Measurements from ENCODE around the gene SCNN1B. TPM values are rescaled to one million over a fixed set of nuclear protein-coding genes. Genes with fewer than 3 reads are reported as not detected.
"Not testable (repeated sequence)": the region's sequence is repeated elsewhere in the genome, so short reads cannot be mapped to it uniquely, and the experiment has no call there.

SCNN1B gene
- total and polyA plus RNA-seq, 2 donors, result 0.28 to 4.8 TPM

DNA sequence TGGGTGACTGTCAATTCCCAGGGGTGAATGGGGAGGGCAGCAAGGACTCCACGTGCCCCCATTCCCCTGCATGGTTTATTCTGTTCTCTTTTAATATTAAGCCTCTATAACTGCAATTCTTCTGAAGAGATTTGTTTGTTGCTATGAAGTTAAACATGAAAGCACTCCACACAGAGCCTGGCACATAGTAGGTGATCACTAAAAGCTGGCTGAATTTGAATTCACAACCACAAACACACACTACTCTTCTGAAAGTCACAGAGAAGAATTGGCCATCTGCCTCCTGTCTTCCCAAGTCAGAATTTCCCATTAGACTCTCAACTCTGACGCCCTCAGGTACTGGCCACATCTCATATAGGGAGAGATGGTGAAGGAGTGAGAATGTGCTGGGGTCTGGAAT, 95.4 kb downstream of the SCNN1B start:
- Histone ChIP-seq H3K4me3 (ENCODE audit: low read length in 2 of 2) (no peak overlapping the region), H3K36me3 (ENCODE audit: control insufficient read depth in 2 of 2, insufficient read depth in 2 of 2, low read length in 1 of 2) (peaks cover 18 to 25% of the 10 kb centered on the region in 2 donors)

DNA sequence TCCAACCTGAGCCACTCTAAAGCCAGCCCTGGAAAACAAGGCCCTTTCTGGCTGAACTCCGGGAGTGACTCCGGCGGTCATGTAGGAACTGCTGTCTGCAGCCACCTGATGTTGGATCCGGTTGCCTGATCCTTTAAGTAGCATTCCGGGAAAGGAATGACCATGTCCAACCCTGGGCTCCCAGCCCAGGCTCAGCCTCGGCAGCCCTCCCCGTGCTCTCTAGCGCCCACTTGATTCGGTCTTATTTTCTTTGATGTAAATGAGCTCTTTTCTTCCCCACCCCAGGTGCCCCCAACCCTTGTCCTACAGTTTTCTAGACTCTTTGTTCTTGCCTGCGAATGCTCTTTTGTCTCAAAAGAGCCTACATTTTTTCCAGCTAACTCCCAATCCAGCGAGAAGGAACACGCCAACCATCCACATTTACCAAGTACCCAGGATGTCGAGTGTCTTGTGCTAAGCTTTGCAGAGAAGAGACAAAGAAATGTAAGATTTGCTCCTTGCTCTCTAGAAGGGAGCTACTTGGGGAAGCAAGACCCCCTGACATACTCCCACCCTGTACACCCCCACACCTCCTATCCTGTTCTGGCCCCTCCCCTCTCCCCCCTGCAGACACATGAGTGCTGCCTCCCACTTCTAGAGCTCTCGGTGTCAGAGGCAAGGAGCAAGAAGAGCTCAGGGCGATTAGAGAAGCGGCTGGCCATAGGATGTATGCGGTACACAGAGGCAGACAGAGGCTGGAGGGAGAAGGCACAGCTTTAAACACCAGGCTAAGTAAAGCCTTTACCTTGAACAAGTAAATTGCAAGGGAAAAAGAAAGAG, 97.1 kb downstream of the SCNN1B start:
- H3K27me3 ChIP-seq (ENCODE audit: control insufficient read depth in 2 of 2, insufficient read depth in 1 of 2, low read length in 1 of 2), result no peaks in the 10 kb centered on the region
- no peaks in the 10 kb centered on the region for H3K9me3 ChIP-seq (ENCODE audit: control insufficient read depth in 2 of 2, insufficient read depth in 1 of 2, low read length in 1 of 2)
- no peaks in the 10 kb centered on the region for H3K4me1 ChIP-seq (ENCODE audit: control insufficient read depth in 2 of 2, insufficient read depth in 2 of 2, low read length in 2 of 2)
- peak in 1 of 9 donors; percentile 7 for DNase-seq (ENCODE audit: low read depth in 6 of 9, low spot score in 9 of 9)
- H3K36me3 ChIP-seq (ENCODE audit: control insufficient read depth in 2 of 2, insufficient read depth in 2 of 2, low read length in 1 of 2), result peaks cover 17 to 27% of the 10 kb centered on the region in 2 donors
- WGBS, result 94% methylated on average over 17 of the region's 17 CpGs
- no peak overlapping the region for H3K4me3 ChIP-seq (ENCODE audit: low read length in 2 of 2)
- H3K27ac ChIP-seq (ENCODE audit: low read depth in 1 of 2, low read length in 1 of 2), result peak overlapping the region in 1 of 2 donors; percentile 30

More for the DNA sequence above, 95.4 kb downstream of the SCNN1B start:
- H3K27me3 ChIP-seq (ENCODE audit: control insufficient read depth in 2 of 2, insufficient read depth in 1 of 2, low read length in 1 of 2), result no peaks in the 10 kb centered on the region
- H3K27ac ChIP-seq (ENCODE audit: low read depth in 1 of 2, low read length in 1 of 2), result no peak overlapping the region
- no peak for DNase-seq (ENCODE audit: low read depth in 6 of 9, low spot score in 9 of 9)
- WGBS, result 98% methylated on average over 2 of the region's 2 CpGs
- no peaks in the 10 kb centered on the region for H3K4me1 ChIP-seq (ENCODE audit: control insufficient read depth in 2 of 2, insufficient read depth in 2 of 2, low read length in 2 of 2)
- H3K9me3 ChIP-seq (ENCODE audit: control insufficient read depth in 2 of 2, insufficient read depth in 1 of 2, low read length in 1 of 2), result no peaks in the 10 kb centered on the region

DNA sequence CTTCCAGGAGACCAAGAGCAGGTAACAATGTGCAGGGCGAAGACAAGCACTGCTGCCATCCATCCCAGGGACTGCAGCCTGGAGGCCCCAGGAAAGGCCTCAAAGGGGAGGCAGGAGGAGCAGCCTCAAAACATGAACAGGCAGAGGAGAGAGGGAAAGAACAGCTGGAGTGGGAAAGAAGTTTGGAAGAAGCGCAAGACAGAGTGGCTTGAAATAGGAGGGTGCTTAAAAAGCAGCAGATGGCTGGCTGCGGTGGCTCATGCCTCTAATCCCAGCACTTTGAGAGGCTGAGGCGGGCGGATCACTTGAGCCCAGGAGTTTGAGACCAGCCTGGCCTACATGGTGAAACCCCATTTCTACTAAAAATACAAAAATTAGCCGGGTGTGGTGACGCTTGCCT, 98.3 kb downstream of the SCNN1B start:
- H3K36me3 ChIP-seq (ENCODE audit: control insufficient read depth in 2 of 2, insufficient read depth in 2 of 2, low read length in 1 of 2), result peaks cover 24 to 38% of the 10 kb centered on the region in 2 donors
- WGBS, result 97% methylated on average over 7 of the region's 7 CpGs
- not testable (repeated sequence) for H3K4me1 ChIP-seq (ENCODE audit: control insufficient read depth in 2 of 2, insufficient read depth in 2 of 2, low read length in 2 of 2); H3K4me3 ChIP-seq (ENCODE audit: low read length in 2 of 2); DNase-seq (ENCODE audit: low read depth in 6 of 9, low spot score in 9 of 9); H3K9me3 ChIP-seq (ENCODE audit: control insufficient read depth in 2 of 2, insufficient read depth in 1 of 2, low read length in 1 of 2); H3K27ac ChIP-seq (ENCODE audit: low read depth in 1 of 2, low read length in 1 of 2); H3K27me3 ChIP-seq (ENCODE audit: control insufficient read depth in 2 of 2, insufficient read depth in 1 of 2, low read length in 1 of 2)

DNA sequence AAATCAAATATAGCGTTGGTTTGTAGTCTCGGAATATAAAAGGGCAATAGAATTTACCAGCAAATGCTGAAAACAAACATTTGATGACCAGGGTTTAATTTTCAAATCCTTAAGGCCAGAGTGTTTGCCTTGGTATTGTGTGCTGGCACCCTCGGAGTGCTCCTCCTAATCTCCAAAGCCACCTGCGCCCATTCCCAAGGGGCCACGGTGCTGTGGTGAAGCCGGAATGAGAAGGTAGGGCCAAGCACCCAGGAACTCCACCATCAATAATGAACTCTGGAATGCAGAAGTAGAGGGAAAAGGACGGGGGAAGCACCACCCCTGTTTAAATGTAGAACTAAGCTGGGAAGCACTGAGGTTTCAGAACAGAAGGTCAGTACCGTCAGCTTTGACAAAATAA, 99.0 kb downstream of the SCNN1B start:
- H3K27ac ChIP-seq (ENCODE audit: low read depth in 1 of 2, low read length in 1 of 2), result no peak overlapping the region
- H3K27me3 ChIP-seq (ENCODE audit: control insufficient read depth in 2 of 2, insufficient read depth in 1 of 2, low read length in 1 of 2), result no peaks in the 10 kb centered on the region
- H3K36me3 ChIP-seq (ENCODE audit: control insufficient read depth in 2 of 2, insufficient read depth in 2 of 2, low read length in 1 of 2), result peaks cover 22 to 41% of the 10 kb centered on the region in 2 donors
- WGBS, result 98% methylated on average over 8 of the region's 8 CpGs
- no peak overlapping the region for H3K4me3 ChIP-seq (ENCODE audit: low read length in 2 of 2)
- no peaks in the 10 kb centered on the region for H3K4me1 ChIP-seq (ENCODE audit: control insufficient read depth in 2 of 2, insufficient read depth in 2 of 2, low read length in 2 of 2)
- H3K9me3 ChIP-seq (ENCODE audit: control insufficient read depth in 2 of 2, insufficient read depth in 1 of 2, low read length in 1 of 2), result no peaks in the 10 kb centered on the region
- DNase-seq (ENCODE audit: low read depth in 6 of 9, low spot score in 9 of 9), result no peak

DNA sequence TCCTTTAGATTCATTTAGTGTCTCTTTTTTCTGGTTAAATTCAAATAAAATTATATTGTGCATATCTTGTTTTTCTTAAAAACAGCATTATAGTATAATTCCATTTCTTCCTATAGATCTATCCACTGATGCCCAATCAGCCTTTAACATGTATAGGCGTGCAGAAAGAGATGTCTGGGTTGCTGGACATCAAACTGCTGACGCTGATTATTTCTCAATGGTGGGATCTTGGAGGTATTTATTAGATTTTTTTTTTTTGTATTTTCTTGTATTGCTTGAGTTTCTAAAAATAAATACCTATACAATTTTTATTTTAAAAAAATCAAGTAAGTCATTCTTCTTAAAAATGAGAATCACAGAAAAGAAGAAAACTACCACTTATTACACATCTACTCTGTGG, 100.0 kb downstream of the SCNN1B start:
- H3K36me3 ChIP-seq (ENCODE audit: control insufficient read depth in 2 of 2, insufficient read depth in 2 of 2, low read length in 1 of 2), result peaks cover 25 to 49% of the 10 kb centered on the region in 2 donors
- 98% methylated on average over 2 of the region's 2 CpGs for WGBS
- no peak for DNase-seq (ENCODE audit: low read depth in 6 of 9, low spot score in 9 of 9)

DNA sequence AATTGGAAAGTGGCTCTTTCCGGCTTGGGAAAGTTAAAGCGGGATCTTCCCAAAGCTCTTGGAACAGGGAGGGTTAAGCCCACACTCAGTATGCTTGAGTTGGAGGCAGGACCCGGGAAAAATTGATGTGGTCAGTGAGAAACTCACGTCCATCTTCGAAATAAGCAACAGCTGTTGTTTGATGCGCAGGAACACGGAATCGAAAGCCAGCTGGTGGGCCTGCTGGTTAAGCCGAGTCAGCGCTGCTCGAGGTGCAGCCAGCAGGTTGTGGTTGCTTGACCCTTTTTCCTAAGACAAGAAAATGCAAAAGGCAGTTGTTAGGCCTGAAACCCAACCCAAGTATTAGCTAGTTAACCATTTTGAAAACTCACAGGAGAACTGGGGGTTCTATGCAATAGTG, 101.4 kb downstream of the SCNN1B start:
- no peak for DNase-seq (ENCODE audit: low read depth in 6 of 9, low spot score in 9 of 9)
- no peaks in the 10 kb centered on the region for H3K4me1 ChIP-seq (ENCODE audit: control insufficient read depth in 2 of 2, insufficient read depth in 2 of 2, low read length in 2 of 2)
- 98% methylated on average over 11 of the region's 11 CpGs for WGBS
- no peaks in the 10 kb centered on the region for H3K27me3 ChIP-seq (ENCODE audit: control insufficient read depth in 2 of 2, insufficient read depth in 1 of 2, low read length in 1 of 2)
- peaks cover 22 to 41% of the 10 kb centered on the region in 2 donors for H3K36me3 ChIP-seq (ENCODE audit: control insufficient read depth in 2 of 2, insufficient read depth in 2 of 2, low read length in 1 of 2)
- H3K9me3 ChIP-seq (ENCODE audit: control insufficient read depth in 2 of 2, insufficient read depth in 1 of 2, low read length in 1 of 2), result no peaks in the 10 kb centered on the region
- H3K4me3 ChIP-seq (ENCODE audit: low read length in 2 of 2), result no peak overlapping the region
- no peak overlapping the region for H3K27ac ChIP-seq (ENCODE audit: low read depth in 1 of 2, low read length in 1 of 2)

More for the DNA sequence above, 100.0 kb downstream of the SCNN1B start:
- no peaks in the 10 kb centered on the region for H3K27me3 ChIP-seq (ENCODE audit: control insufficient read depth in 2 of 2, insufficient read depth in 1 of 2, low read length in 1 of 2)
- H3K27ac ChIP-seq (ENCODE audit: low read depth in 1 of 2, low read length in 1 of 2), result no peak overlapping the region
- no peak overlapping the region for H3K4me3 ChIP-seq (ENCODE audit: low read length in 2 of 2)
- no peaks in the 10 kb centered on the region for H3K4me1 ChIP-seq (ENCODE audit: control insufficient read depth in 2 of 2, insufficient read depth in 2 of 2, low read length in 2 of 2)
- H3K9me3 ChIP-seq (ENCODE audit: control insufficient read depth in 2 of 2, insufficient read depth in 1 of 2, low read length in 1 of 2), result no peaks in the 10 kb centered on the region

DNA sequence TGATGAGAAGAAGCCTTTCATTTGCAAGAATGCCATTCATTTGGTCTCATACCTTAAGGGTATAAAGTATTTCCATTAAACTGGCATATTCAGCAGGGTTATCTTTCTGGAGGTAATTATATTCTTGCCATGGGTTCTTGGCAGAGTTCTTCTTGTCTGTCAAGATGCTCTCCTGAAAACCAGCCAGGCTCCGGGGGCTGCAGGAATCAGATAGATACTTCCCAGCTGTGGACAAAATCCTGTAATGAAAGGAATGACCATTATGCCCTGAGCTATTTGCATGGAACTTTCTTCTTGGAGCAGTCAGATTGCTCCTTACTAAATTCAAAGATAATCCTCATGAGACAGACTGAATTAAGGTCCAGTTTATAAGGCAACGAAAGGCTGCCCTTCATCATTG, 103.9 kb downstream of the SCNN1B start:
- H3K4me3 ChIP-seq (ENCODE audit: low read length in 2 of 2), result no peak overlapping the region
- no peak for DNase-seq (ENCODE audit: low read depth in 6 of 9, low spot score in 9 of 9)
- H3K9me3 ChIP-seq (ENCODE audit: control insufficient read depth in 2 of 2, insufficient read depth in 1 of 2, low read length in 1 of 2), result no peaks in the 10 kb centered on the region
- no peak overlapping the region for H3K27ac ChIP-seq (ENCODE audit: low read depth in 1 of 2, low read length in 1 of 2)
- H3K36me3 ChIP-seq (ENCODE audit: control insufficient read depth in 2 of 2, insufficient read depth in 2 of 2, low read length in 1 of 2), result peaks cover 15 to 32% of the 10 kb centered on the region in 2 donors
- WGBS, result 97% methylated on average over 2 of the region's 2 CpGs
- H3K27me3 ChIP-seq (ENCODE audit: control insufficient read depth in 2 of 2, insufficient read depth in 1 of 2, low read length in 1 of 2), result no peaks in the 10 kb centered on the region
- H3K4me1 ChIP-seq (ENCODE audit: control insufficient read depth in 2 of 2, insufficient read depth in 2 of 2, low read length in 2 of 2), result no peaks in the 10 kb centered on the region

DNA sequence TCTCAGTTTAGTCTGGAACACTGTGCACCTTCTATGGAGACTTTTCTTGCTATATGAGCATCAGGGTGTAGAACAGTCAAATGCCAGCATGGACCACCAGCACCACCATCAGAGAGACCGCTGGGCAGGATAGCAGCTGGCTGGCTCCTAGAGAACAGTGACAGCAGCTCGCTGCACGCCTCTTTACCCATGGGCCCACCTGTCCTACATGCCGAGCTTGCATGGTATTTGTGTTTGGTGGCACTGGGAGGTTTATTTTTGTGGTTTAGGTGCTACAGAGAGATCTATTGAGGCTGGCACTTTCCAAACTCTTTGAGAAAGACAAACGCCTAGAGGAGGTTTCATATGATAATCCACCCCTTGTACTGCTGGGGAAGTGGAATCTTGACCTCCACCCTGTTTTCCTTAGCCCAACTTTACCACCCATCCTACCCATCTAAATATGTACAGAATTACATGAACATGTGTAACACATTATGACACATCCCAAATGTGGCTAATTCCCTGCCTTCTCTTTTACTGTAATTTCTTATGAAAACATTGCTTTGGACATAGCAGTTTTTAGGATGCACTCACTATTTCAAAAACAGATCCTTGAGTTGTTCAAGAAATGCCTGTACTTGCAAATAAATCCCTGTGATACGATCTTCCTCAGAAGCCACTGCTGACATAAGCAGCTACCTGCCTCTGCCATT, 104.6 kb downstream of the SCNN1B start:
- Histone ChIP-seq H3K4me3 (ENCODE audit: low read length in 2 of 2) (no peak overlapping the region), H3K9me3 (ENCODE audit: control insufficient read depth in 2 of 2, insufficient read depth in 1 of 2, low read length in 1 of 2) (no peaks in the 10 kb centered on the region), H3K36me3 (ENCODE audit: control insufficient read depth in 2 of 2, insufficient read depth in 2 of 2, low read length in 1 of 2) (peaks cover 15 to 32% of the 10 kb centered on the region in 2 donors), H3K27ac (ENCODE audit: low read depth in 1 of 2, low read length in 1 of 2) (no peak overlapping the region), H3K27me3 (ENCODE audit: control insufficient read depth in 2 of 2, insufficient read depth in 1 of 2, low read length in 1 of 2) (no peaks in the 10 kb centered on the region), H3K4me1 (ENCODE audit: control insufficient read depth in 2 of 2, insufficient read depth in 2 of 2, low read length in 2 of 2) (no peaks in the 10 kb centered on the region)
- DNase-seq (ENCODE audit: low read depth in 6 of 9, low spot score in 9 of 9), result no peak
- 94% methylated on average over 6 of the region's 6 CpGs for WGBS

DNA sequence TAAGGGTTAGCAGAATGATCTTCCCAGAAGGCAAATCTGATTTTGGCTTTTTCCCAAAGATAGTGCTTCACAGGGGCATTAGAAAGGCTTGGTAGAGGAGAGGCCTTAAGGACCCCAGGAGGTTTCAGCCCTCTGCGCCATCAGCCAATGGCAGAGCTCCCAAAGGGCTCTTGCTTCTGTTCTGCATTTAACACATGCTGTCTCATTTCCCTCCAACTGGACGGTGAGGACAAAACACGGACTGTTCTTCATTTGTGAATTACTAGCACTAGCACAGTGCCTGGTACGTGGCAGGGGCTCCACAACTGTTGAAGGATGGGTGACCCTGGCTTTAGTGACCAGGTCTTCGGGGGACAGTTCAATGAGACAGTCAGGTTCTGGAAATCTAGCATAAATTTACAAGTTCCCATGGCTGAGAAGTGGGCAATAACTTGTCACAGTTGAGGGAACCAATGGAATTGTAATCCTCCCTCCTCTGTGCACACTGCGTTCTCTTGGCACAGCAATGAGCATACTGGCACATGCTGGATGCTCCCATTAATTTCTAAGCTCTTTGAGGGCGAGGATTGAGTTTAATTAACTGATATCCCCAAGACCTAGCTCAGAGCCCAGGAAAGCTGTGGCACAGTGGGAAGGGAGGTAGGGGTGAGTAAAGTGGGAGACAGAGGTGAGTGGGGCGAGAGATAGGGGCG, 105.5 kb downstream of the SCNN1B start:
- 99% methylated on average over 9 of the region's 9 CpGs for WGBS
- H3K9me3 ChIP-seq (ENCODE audit: control insufficient read depth in 2 of 2, insufficient read depth in 1 of 2, low read length in 1 of 2), result no peaks in the 10 kb centered on the region
- DNase-seq (ENCODE audit: low read depth in 6 of 9, low spot score in 9 of 9), result no peak
- peaks cover 15 to 32% of the 10 kb centered on the region in 2 donors for H3K36me3 ChIP-seq (ENCODE audit: control insufficient read depth in 2 of 2, insufficient read depth in 2 of 2, low read length in 1 of 2)
- no peak overlapping the region for H3K4me3 ChIP-seq (ENCODE audit: low read length in 2 of 2)
- no peaks in the 10 kb centered on the region for H3K27me3 ChIP-seq (ENCODE audit: control insufficient read depth in 2 of 2, insufficient read depth in 1 of 2, low read length in 1 of 2)
- no peaks in the 10 kb centered on the region for H3K4me1 ChIP-seq (ENCODE audit: control insufficient read depth in 2 of 2, insufficient read depth in 2 of 2, low read length in 2 of 2)
- H3K27ac ChIP-seq (ENCODE audit: low read depth in 1 of 2, low read length in 1 of 2), result no peak overlapping the region

Data from thymus (tissue), 11 donors.